GM10847 (cell line): Measurements from ENCODE around the gene NPAS1.

ENCODE experiments used
- POLR2A ChIP-seq: IDR thresholded peaks from 2 replicates; pipeline ENCODE4 v1.6.1; 2011; ENCODE audit not compliant: insufficient read length; ENCODE audit errors: extremely low read depth

Gene NPAS1

GRCh38 chr19:47044946-47045866, 25.6 kb downstream of the NPAS1 start:
- no peak for TF ChIP-seq POLR2A

- no peak for TF ChIP-seq POLR2A
Measured at GRCh38 chr19:47045867-47046470, 26.3 kb downstream of the NPAS1 start.

GRCh38 chr19:47047272-47047762, 27.7 kb downstream of the NPAS1 start:
- no peak for TF ChIP-seq POLR2A

- peak; percentile 7 for TF ChIP-seq POLR2A
Measured at GRCh38 chr19:47047763-47048405, 28.2 kb downstream of the NPAS1 start.

- no peak for TF ChIP-seq POLR2A
Measured at GRCh38 chr19:47049307-47049700, 29.7 kb downstream of the NPAS1 start.

GRCh38 chr19:47056411-47056810, 36.8 kb downstream of the NPAS1 start:
- TF ChIP-seq POLR2A = no peak

GRCh38 chr19:47057328-47057727, 37.7 kb downstream of the NPAS1 start:
- no peak for TF ChIP-seq POLR2A

GRCh38 chr19:47058621-47059022, 39.0 kb downstream of the NPAS1 start:
- no peak for TF ChIP-seq POLR2A

- TF ChIP-seq POLR2A = no peak
Measured at GRCh38 chr19:47063874-47064273, 44.2 kb downstream of the NPAS1 start.

- no peak for TF ChIP-seq POLR2A
Measured at GRCh38 chr19:47065242-47065641, 45.6 kb downstream of the NPAS1 start.

GRCh38 chr19:47066376-47067214, 47.0 kb downstream of the NPAS1 start:
- TF ChIP-seq POLR2A = no peak

- TF ChIP-seq POLR2A = no peak
Measured at GRCh38 chr19:47067215-47067847, 47.7 kb downstream of the NPAS1 start.

- no peak for TF ChIP-seq POLR2A
Measured at GRCh38 chr19:47068246-47068645, 48.6 kb downstream of the NPAS1 start.

- TF ChIP-seq POLR2A = no peak
Measured at GRCh38 chr19:47068876-47069406, 49.3 kb downstream of the NPAS1 start.
